T-helper 2 cell treated with Interferon-gamma antibody and Interleukin-4, amounts not matched to agents 5 μg/mL and 100 μg/mL, for 36 hours (primary cell): Measurements from ENCODE around the gene FGF18.

ENCODE experiments used
- DNase-seq: peaks from one replicate; pipeline ENCODE4 v3.0.0; 2021; ENCODE audit warnings: low spot score
- H3K27ac Mint-ChIP-seq: one replicate; pipeline ENCODE4 v1.8.0; 2021; ENCODE audit warnings: mild to moderate bottlenecking, mixed read lengths
- H3K27me3 Mint-ChIP-seq: one replicate; pipeline ENCODE4 v1.8.0; 2021; ENCODE audit warnings: low read depth, mixed read lengths
- H3K36me3 Mint-ChIP-seq: one replicate; pipeline ENCODE4 v1.8.0; 2021; ENCODE audit warnings: low read depth, mixed read lengths
- H3K4me1 Mint-ChIP-seq: one replicate; pipeline ENCODE4 v1.8.0; 2021; ENCODE audit warnings: low read depth, mixed read lengths
- H3K4me3 Mint-ChIP-seq: one replicate; pipeline ENCODE4 v1.8.0; 2022; ENCODE audit warnings: mild to moderate bottlenecking, moderate library complexity, mixed read lengths
- H3K9me3 Mint-ChIP-seq: one replicate; pipeline ENCODE4 v1.8.0; 2021; ENCODE audit warnings: mixed read lengths

FGF18 gene

DNA sequence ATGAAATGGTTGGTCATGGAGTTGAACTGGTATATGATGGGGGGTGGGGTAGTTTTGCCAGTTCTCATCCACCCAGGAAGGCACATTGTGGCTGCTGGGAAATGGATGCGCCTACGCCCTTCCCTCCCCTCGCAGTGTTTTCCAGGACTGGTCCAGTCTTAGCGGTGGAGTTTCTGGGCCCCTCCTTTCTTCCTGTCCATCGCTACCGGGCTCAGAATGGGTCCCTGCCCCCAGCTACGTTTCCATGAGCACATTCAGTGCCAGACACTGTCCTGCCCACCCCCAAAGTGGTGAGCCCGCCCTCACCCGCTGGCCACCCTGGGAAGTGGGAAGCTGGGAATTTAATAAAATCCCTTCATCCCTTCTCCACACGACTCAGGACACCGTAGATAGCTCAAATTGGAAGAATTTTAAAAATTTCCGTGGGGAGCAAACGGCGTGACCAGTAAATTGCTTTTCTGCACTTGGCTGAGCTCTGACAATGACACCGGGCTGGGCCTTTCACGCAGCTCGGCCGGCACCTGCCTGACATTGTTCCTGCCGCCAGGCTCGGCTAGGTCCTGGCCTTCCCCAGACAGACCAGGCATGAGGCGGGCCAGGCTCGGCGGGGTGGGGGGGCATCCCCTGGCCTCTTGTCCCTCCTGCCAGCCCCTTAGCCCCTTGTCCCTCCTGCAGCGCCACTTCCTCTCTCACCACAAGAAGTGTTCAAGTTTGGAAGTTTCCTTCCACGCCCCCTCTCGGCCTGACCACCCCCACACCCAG is 3.6 kb downstream of the FGF18 start:
- Mint-ChIP-seq H3K27me3 (peaks cover 22% of the 10 kb centered on the region), H3K9me3 (no peaks in the 10 kb centered on the region), H3K4me3 (no peak overlapping the region), H3K36me3 (no peaks in the 10 kb centered on the region), H3K27ac (no peak overlapping the region), H3K4me1 (peaks cover 4% of the 10 kb centered on the region)
- DNase-seq: no peak

DNA sequence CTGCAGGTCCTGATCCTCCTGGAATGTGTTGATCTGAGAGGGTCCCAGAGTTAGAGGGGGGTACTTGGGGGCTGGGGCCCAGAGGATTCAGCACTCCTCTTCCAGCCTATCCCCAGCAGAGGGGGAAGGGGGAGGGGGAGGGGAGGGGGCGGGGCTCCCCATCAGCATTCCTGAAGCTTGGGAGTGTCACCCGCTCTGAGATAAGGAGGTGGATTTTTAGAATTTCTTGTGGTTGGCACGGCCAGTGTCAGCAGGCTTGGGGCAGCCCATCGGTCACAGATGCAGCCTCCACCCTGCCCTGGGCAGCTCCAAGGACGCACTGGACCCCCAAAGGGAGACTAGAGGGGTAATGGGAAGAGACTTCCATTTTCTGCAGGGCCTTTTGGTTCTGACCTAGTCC is 5.3 kb downstream of the FGF18 start:
- Mint-ChIP-seq H3K4me3 (no peak overlapping the region), H3K36me3 (no peaks in the 10 kb centered on the region), H3K4me1 (peaks cover 4% of the 10 kb centered on the region), H3K9me3 (no peaks in the 10 kb centered on the region), H3K27ac (no peak overlapping the region), H3K27me3 (peaks cover 22% of the 10 kb centered on the region)
- DNase-seq: no peak

DNA sequence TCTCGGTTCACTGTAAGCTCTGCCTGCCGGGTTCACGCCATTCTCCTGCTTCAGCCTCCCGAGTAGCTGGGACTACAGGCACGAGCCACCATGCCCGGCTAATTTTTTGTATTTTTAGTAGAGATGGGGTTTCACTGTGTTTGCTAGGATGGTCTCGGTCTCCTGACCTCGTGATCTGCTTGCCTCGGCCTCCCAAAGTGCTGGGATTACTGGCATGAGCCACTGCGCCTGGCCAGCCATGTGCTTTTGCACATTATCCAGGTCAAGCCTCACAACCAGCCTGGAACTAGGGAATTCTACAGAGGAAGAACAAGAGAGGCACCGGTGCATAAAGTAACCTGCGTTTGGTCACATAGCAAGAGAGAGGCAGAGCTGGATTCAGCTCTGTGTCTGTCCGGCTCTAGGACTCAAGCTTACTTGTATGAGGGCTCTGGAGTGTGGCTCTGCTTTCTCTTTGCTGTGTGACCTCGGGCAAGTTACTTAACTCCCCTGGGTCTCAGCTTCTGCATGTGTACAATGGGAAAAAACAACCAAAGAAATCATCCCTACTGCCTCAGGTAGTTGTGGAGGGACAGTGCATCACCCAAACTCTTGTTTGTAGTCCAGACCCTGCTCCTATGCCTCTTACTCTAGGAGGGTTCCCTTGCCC is 6.3 kb downstream of the FGF18 start:
- H3K4me3 Mint-ChIP-seq: no peak overlapping the region

DNA sequence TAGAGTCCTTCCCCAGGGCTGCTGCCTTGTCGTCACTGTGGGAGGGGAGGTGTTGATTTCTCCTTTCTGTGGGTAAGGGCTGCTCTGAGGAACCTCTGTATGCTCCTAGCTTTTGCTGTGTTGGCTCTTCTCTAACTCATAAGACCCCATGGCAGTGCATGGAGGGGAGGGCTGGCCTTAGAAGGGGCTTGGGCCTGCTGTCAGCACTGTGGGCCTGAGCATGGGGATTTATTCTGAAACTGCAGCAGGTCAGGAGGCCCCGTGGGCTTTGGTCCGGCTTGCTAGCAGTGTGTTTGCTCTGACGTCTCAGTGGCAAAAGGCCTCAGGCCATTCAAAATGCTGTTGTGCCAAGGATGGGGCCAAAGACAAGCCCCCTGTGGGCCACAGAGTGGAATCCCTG is 6.8 kb downstream of the FGF18 start:
- H3K9me3 Mint-ChIP-seq: no peaks in the 10 kb centered on the region
- no peak overlapping the region for H3K27ac Mint-ChIP-seq
- H3K4me3 Mint-ChIP-seq: no peak overlapping the region
- no peaks in the 10 kb centered on the region for H3K36me3 Mint-ChIP-seq
- no peak for DNase-seq
- H3K4me1 Mint-ChIP-seq: no peaks in the 10 kb centered on the region
- peaks cover 12% of the 10 kb centered on the region for H3K27me3 Mint-ChIP-seq

More for the DNA sequence above, 6.3 kb downstream of the FGF18 start:
- Mint-ChIP-seq H3K27me3 (peaks cover 18% of the 10 kb centered on the region), H3K36me3 (no peaks in the 10 kb centered on the region), H3K4me1 (peaks cover 2% of the 10 kb centered on the region), H3K27ac (no peak overlapping the region), H3K9me3 (no peaks in the 10 kb centered on the region)
- no peak for DNase-seq

DNA sequence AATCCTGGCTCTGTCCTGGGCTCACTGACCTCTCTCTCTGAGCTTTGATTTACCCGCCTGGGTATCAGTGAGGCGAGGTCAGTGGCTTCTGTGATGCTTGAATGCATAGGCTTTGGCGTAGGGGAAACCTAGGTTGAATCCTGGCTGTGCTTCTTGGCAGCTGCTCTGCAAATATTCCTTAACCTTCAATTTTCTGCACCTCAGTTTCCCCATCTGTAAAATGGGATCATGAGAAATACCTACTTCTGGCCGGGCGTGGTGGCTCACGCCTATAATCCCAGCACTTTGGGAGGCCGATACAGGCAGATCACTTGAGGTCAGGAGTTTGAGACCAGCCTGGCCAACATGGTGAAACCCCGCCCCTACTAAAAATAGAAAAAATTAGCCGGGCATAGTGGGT is 7.2 kb downstream of the FGF18 start:
- H3K27ac Mint-ChIP-seq: no peak overlapping the region
- H3K4me1 Mint-ChIP-seq: no peaks in the 10 kb centered on the region
- no peak overlapping the region for H3K4me3 Mint-ChIP-seq
- H3K9me3 Mint-ChIP-seq: no peaks in the 10 kb centered on the region
- no peaks in the 10 kb centered on the region for H3K36me3 Mint-ChIP-seq
- no peak for DNase-seq
- peaks cover 8% of the 10 kb centered on the region for H3K27me3 Mint-ChIP-seq

DNA sequence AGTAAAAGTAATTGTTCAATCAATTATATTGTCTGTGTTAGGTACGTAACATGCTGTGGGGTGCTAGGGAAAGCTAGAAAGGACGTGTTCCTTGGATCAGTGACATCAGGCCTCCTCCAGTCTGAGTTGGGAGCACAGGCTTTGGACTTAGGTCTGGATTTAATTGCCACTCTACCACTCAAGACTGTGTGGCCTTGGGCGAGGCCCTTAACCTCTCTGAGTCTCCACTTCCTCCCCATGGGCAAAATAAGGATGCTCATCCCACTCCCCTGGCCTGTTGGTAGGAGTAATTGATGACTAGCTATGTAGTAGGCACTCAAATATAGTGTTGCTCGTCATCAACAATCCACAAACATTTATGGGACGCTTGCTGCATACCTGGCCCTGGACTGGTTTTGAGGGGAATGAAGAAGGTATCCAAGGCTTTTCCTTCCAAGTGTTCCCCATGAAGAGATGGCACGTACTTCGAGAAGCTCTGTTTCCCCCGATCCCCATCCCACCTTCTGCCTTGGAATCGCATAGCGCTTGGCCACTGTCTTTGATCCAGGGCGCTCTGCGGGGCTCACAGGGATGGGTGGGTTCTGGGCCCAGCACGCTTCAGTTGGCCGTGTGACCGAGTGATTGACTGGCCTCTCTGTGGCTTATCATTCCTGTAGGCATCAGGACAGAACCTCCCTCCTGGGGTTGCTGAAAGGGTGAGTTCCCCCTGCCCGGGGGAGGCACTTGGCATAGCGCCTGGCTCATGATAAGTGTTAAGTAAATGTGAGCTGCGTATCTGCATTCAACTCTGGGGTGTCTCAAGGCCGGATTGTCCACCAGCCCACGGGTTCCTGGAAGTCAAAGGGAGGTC is 8.1 kb downstream of the FGF18 start:
- Mint-ChIP-seq H3K27me3 (peaks cover under 1% of the 10 kb centered on the region), H3K4me3 (no peak overlapping the region), H3K4me1 (no peaks in the 10 kb centered on the region), H3K27ac (no peak overlapping the region), H3K9me3 (no peaks in the 10 kb centered on the region), H3K36me3 (no peaks in the 10 kb centered on the region)
- DNase-seq: no peak

DNA sequence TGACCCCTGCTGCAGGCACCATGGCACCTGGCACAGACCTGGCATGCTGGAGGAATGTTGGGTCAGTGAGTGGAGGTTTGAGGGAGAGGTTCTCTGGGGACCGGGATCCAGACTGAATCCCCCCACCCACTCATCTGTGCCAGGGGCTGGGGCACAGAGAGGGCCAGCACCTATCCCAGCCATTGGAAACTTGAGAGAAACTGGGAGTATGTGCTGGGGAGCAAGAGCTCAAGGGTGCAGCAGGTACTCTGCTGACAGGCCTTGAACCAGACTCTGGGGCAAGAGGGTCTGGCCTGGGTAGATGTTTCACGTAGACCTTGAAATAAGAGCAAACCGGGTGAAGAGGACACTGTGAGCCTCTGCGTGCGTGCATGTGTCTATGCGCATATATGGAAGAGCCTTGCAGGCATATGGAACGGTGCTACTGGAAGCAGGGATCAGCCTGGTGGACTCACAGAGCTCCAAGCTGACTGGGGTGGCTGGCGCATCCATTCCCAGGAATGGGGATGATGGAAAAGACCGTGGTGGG is 8.8 kb downstream of the FGF18 start:
- no peak overlapping the region for H3K27ac Mint-ChIP-seq
- no peak overlapping the region for H3K4me3 Mint-ChIP-seq
- H3K36me3 Mint-ChIP-seq: no peaks in the 10 kb centered on the region
- H3K27me3 Mint-ChIP-seq: no peaks in the 10 kb centered on the region
- DNase-seq: no peak
- H3K9me3 Mint-ChIP-seq: no peaks in the 10 kb centered on the region
- no peaks in the 10 kb centered on the region for H3K4me1 Mint-ChIP-seq

DNA sequence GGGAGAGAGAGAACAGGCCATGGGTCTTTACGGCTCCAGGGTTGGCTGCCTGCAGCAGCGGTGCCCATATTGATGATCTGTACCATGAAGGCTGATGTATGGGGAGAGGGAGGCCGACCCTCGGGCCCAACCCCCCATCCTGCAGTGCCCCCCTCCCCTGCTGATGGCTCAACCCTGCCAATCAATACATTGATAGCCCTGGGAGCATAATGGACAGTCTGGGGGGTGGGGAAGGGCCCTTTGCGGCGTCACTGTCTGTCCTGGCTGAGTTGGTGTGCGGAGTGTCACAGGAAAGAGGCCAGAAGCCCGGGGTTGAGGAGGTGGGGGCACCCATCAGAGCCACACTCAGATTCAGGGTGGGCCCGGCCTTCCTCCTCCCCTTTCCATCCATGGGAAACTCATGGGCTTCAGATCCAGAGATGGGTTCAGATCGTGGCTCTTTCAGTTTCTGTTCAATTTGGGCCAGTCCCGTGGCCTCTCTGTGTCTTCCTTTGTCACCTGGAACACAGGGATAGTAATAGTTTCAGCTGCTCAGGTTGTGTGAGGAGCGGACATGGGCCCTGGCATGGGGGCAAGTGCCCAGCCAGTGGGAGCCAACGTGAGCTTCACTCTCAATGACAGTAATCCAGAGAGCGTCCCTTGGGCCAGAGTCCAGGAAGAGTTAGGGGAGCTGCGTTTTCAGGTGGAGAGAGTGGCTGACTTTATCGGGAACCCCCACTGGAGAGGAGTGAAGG is 9.5 kb downstream of the FGF18 start:
- Mint-ChIP-seq H3K4me1 (no peaks in the 10 kb centered on the region), H3K27ac (no peak overlapping the region), H3K36me3 (no peaks in the 10 kb centered on the region), H3K27me3 (no peaks in the 10 kb centered on the region), H3K4me3 (no peak overlapping the region), H3K9me3 (no peaks in the 10 kb centered on the region)
- no peak for DNase-seq

DNA sequence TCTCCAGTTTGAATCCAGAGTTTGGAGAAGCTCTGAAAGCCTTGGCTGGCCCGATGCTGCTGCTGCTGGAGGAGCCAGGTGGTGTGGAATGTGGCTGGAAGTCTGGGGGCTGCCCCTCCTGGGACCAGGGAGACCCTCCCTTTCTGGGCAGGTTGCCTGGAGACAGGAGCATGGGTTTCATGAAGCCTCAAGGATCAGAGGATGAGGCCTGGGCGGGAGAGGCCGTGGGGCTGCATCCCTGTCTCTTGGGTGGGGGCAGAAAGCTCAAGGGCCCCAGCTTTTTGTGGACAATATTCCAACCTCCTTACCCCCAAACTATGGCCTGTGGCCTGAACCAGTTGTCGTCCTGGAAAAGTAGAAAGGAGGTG is 10.1 kb downstream of the FGF18 start:
- H3K4me1 Mint-ChIP-seq: no peaks in the 10 kb centered on the region
- H3K9me3 Mint-ChIP-seq: no peaks in the 10 kb centered on the region
- no peaks in the 10 kb centered on the region for H3K36me3 Mint-ChIP-seq
- H3K4me3 Mint-ChIP-seq: no peak overlapping the region
- no peak overlapping the region for H3K27ac Mint-ChIP-seq
- DNase-seq: no peak
- no peaks in the 10 kb centered on the region for H3K27me3 Mint-ChIP-seq

DNA sequence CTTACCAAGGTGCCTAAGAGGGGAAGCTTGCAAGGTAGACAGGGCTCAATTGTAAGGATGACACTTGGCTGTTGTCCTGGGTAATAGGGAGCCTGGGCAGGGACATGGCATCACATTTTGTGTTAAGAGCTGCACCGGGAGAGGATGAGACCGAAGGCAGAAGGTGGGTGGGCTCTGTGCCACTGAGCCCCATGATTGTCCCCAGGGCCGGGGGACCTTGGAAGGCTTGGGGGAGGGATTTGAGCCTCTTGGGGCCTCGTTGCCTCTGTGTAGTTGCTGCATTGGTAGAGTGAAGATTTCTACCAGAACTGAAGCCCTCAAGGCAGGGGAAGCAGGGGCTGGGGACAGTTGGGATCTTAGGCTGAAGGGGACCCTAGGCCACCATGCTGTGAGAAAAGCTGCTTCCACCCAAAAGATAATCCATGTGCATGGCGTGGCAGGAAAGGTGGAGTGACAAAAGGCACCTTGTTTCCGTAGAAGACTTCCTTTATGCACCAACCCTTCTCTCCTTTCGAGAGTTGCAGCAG is 11.9 kb downstream of the FGF18 start:
- H3K9me3 Mint-ChIP-seq: no peaks in the 10 kb centered on the region

DNA sequence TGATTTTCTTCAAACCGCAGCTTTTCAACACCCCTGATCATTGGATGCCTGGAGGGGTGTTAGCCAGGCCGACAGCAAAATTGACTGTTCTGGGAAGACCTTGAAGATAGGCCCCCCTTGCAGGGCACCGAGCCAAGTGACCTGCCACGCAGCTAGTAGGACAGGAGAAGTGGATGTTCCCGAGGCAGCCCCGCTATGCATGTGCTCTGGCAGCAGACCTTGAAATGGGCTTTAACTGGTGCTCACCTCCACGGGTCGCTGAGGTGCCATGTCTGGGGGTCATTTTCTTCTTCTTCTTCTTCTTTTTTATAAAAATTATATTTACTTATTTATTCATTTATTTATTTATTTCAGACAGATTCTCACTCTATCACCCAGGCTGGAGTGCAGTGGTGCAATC is 12.6 kb downstream of the FGF18 start:
- Mint-ChIP-seq H3K9me3 (no peaks in the 10 kb centered on the region), H3K27me3 (no peaks in the 10 kb centered on the region), H3K4me1 (no peaks in the 10 kb centered on the region), H3K27ac (no peak overlapping the region), H3K36me3 (no peaks in the 10 kb centered on the region), H3K4me3 (no peak overlapping the region)
- no peak for DNase-seq

More for the DNA sequence above, 11.9 kb downstream of the FGF18 start:
- no peak for DNase-seq
- no peaks in the 10 kb centered on the region for H3K27me3 Mint-ChIP-seq
- H3K4me1 Mint-ChIP-seq: no peaks in the 10 kb centered on the region
- H3K36me3 Mint-ChIP-seq: no peaks in the 10 kb centered on the region
- H3K27ac Mint-ChIP-seq: no peak overlapping the region
- H3K4me3 Mint-ChIP-seq: no peak overlapping the region

DNA sequence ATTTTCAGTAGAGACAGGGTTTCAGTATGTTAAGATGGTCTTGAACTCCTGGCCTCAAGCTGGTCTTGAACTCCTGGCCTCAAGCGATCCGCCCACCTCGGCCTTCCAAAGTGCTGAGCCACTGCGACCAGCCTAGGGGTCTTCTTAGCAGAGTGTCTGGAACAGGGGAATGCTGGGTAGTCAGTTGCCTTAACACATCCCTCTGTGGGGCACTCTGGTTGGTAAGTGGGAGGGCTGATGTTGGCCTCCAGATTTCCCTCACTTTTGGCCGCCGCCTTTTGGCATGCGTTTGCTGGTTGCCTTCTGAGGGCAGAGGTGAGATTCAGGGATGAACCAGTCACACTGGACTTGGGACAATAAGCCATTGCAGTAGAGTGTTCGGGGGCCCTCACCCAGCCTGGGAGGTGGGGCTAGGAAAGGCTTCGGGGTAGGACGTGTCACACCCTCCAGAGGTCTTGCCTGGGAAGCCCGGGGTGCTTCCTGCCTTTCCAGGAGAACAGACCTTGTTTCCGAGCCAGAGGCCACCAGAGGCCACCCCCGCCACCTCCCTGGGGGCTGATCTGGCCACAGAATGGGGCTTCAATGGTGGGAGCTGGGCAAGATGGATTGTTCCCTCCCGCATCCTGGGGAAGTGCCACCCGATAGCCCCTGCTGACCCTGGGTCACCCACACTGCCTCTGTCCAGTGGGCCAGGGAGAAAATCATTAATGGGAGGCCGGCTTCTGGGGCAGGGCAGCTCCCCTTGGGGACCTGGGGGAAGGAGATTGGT is 13.3 kb downstream of the FGF18 start:
- Mint-ChIP-seq H3K27me3 (no peaks in the 10 kb centered on the region), H3K9me3 (no peaks in the 10 kb centered on the region), H3K36me3 (no peaks in the 10 kb centered on the region), H3K4me1 (no peaks in the 10 kb centered on the region), H3K4me3 (no peak overlapping the region), H3K27ac (no peak overlapping the region)
- no peak for DNase-seq

DNA sequence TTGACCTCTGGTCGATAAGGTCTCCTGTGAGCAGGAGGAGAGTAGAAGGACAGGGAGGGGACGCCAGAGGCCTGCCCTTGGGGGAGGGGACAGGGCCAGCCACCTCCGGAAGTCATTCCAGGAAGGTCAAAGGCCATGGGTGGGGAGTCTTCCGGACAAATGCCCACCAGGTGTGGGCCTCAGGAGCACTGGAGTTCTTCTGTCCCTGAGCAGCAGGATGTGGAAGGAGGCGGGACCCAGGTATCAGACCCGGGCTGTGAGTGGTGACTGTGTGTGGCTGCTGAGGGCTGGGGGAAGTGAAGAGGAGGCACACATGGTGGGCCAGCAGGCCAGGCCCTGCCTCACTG is 13.9 kb downstream of the FGF18 start:
- Mint-ChIP-seq H3K9me3 (no peaks in the 10 kb centered on the region), H3K4me1 (no peaks in the 10 kb centered on the region), H3K36me3 (no peaks in the 10 kb centered on the region), H3K27ac (no peak overlapping the region), H3K27me3 (no peaks in the 10 kb centered on the region), H3K4me3 (no peak overlapping the region)
- DNase-seq: no peak
